ENCODE data around the gene TGIF1.

TGIF1 gene

DNA sequence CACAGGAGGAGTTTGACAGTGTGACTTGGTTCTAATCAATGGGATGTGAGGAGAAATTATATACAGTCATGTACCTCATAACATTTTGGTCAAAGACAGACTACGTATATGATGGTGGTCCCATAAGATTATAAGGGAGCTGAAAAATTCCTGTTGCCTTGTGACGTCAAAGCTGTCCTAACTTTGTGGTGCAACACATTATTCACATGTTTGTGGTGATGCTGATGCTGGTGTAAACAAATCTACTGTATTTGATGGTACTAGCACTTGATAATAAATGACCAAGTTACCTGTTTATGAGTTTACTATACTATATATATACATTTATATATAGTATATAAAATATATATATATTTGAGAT, 29.1 kb upstream of the TGIF1 start:
- DNase-seq (ENCODE audit: low read depth): no peak

GRCh38 chr18:3422905-3423304, 27.1 kb upstream of the TGIF1 start:
- DNase-seq (ENCODE audit: low read depth): no peak
- no peak overlapping the region for H3K4me3 ChIP-seq (ENCODE audit: low read length)

More for the DNA sequence above, 29.1 kb upstream of the TGIF1 start:
- TF ChIP-seq, protein P1, sequence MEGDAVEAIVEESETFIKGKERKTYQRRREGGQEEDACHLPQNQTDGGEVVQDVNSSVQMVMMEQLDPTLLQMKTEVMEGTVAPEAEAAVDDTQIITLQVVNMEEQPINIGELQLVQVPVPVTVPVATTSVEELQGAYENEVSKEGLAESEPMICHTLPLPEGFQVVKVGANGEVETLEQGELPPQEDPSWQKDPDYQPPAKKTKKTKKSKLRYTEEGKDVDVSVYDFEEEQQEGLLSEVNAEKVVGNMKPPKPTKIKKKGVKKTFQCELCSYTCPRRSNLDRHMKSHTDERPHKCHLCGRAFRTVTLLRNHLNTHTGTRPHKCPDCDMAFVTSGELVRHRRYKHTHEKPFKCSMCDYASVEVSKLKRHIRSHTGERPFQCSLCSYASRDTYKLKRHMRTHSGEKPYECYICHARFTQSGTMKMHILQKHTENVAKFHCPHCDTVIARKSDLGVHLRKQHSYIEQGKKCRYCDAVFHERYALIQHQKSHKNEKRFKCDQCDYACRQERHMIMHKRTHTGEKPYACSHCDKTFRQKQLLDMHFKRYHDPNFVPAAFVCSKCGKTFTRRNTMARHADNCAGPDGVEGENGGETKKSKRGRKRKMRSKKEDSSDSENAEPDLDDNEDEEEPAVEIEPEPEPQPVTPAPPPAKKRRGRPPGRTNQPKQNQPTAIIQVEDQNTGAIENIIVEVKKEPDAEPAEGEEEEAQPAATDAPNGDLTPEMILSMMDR (conservative IDR thresholded peaks at IDR 0.05; ENCODE audit: low read depth, low read length): no peak
- no peak overlapping the region for H3K4me3 ChIP-seq (ENCODE audit: low read length)

GRCh38 chr18:3424280-3424890, 25.6 kb upstream of the TGIF1 start:
- no peak overlapping the region for H3K4me3 ChIP-seq (ENCODE audit: low read length)
- TF ChIP-seq, protein P1 (conservative IDR thresholded peaks at IDR 0.05; ENCODE audit: low read depth, low read length): no peak
- DNase-seq (ENCODE audit: low read depth): no peak

More at GRCh38 chr18:3422905-3423304, 27.1 kb upstream of the TGIF1 start:
- TF ChIP-seq, protein P1 (conservative IDR thresholded peaks at IDR 0.05; ENCODE audit: low read depth, low read length): no peak

GRCh38 chr18:3425030-3425429, 24.9 kb upstream of the TGIF1 start:
- no peak overlapping the region for H3K4me3 ChIP-seq (ENCODE audit: low read length)
- TF ChIP-seq, protein P1 (conservative IDR thresholded peaks at IDR 0.05; ENCODE audit: low read depth, low read length): no peak
- DNase-seq (ENCODE audit: low read depth): no peak

- TF ChIP-seq, protein P1 (conservative IDR thresholded peaks at IDR 0.05; ENCODE audit: low read depth, low read length): no peak
- no peak overlapping the region for H3K4me3 ChIP-seq (ENCODE audit: low read length)
- no peak for DNase-seq (ENCODE audit: low read depth)
Observed at GRCh38 chr18:3425446-3425845, 24.5 kb upstream of the TGIF1 start.

GRCh38 chr18:3426074-3426473, 23.9 kb upstream of the TGIF1 start:
- no peak overlapping the region for H3K4me3 ChIP-seq (ENCODE audit: low read length)
- DNase-seq (ENCODE audit: low read depth): no peak
- TF ChIP-seq, protein P1 (conservative IDR thresholded peaks at IDR 0.05; ENCODE audit: low read depth, low read length): no peak

DNA sequence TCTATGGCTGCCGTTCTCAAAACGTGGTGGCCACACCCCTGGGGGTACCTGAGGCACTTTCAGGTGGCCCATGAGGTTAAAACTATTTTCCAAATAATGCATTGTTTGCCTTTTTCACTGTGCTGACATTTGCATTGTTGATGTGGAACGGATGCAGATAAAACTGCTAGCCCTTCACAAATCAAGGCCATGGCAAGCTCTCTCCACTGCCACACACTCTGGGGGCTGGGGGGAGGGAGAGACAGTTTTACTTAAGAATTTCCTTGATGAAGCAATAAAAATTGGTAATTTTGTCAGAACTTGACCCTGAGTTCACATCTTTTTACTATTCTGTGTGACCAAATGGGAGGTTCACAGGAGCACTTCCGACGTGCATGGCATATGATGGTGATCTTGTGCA, 22.0 kb upstream of the TGIF1 start:
- DNase-seq (ENCODE audit: low read depth): no peak
- no peak overlapping the region for H3K4me3 ChIP-seq (ENCODE audit: low read length)
- TF ChIP-seq, protein P1 (conservative IDR thresholded peaks at IDR 0.05; ENCODE audit: low read depth, low read length): no peak

All from retinal pigment epithelial cell (primary cell).